ENCODE results near the gene OR2D2. TPM values are rescaled to one million over a fixed set of nuclear protein-coding genes. Genes with fewer than 3 reads are reported as not detected.

OR2D2 gene
- total RNA-seq, 2 experiments from 2014 or later = 1.4 to 3.2 TPM

- CTCF ChIA-PET (ENCODE audit: unreplicated experiment) = no interaction called here
- no peak overlapping the region for H3K4me2 ChIP-seq (ENCODE audit: low read length)
- no TSS peak for BruUV-seq (replicated peaks)
Measured at GRCh38 chr11:6844356-6844755, 47.9 kb downstream of the OR2D2 start.

GRCh38 chr11:6843670-6844069 lies 48.6 kb downstream of the OR2D2 start:
- Histone ChIP-seq H2AFZ (ENCODE audit: low read length) (no peak overlapping the region), H3K9me3 (ENCODE audit: low read length) (no peaks in the 10 kb centered on the region), H3K36me3 (ENCODE audit: insufficient read depth, low read length) (no peaks in the 10 kb centered on the region), H4K20me1 (ENCODE audit: insufficient read depth, low read length) (no peaks in the 10 kb centered on the region), H3K79me2 (ENCODE audit: insufficient read depth, low read depth, low read length) (no peaks in the 10 kb centered on the region), H3K9me2 (ENCODE audit: insufficient read depth, low read length) (peaks cover 5% of the 10 kb centered on the region; the same call in 1 of the 2 replicates), H3K4me3 (ENCODE audit: low read depth, low read length, poor library complexity, severe bottlenecking) (no peak overlapping the region), H3K27ac (ENCODE audit: low read depth, low read length, poor library complexity, severe bottlenecking) (no peak overlapping the region), H3K4me2 (ENCODE audit: low read length) (no peak overlapping the region), H3K4me1 (ENCODE audit: insufficient read depth, low read length, poor library complexity, severe bottlenecking) (no peaks in the 10 kb centered on the region)
- CTCF ChIA-PET (ENCODE audit: unreplicated experiment) = no interaction called here
- no TSS peak for BruUV-seq (replicated peaks)
- POLR2A ChIA-PET = interaction anchor here (0.7 to 1.1 kb wide), 2 partner anchors 20 to 362 kb away, joined by 4 read pairs; no protein-coding TSS in a partner anchor
- no peak for DNase-seq (ENCODE audit: low spot score)
- intact Hi-C loops (cut with micrococcal nuclease; ENCODE audit: unreplicated experiment) = no loop called here
- TF ChIP-seq CTCF (conservative IDR thresholded peaks at IDR 0.05; ENCODE audit: low read length) (no peak), EZH2phosphoT487 (IDR thresholded peaks at IDR 0.05; ENCODE audit: borderline replicate concordance, low read depth, low read length) (no peak)

More at GRCh38 chr11:6844356-6844755, 47.9 kb downstream of the OR2D2 start:
- peaks cover 5% of the 10 kb centered on the region; the same call in 1 of the 2 replicates for H3K9me2 ChIP-seq (ENCODE audit: insufficient read depth, low read length)
- intact Hi-C loops (cut with micrococcal nuclease; ENCODE audit: unreplicated experiment) = no loop called here
- no peaks in the 10 kb centered on the region for H3K9me3 ChIP-seq (ENCODE audit: low read length)
- H3K79me2 ChIP-seq (ENCODE audit: insufficient read depth, low read depth, low read length) = no peaks in the 10 kb centered on the region
- POLR2A ChIA-PET = no interaction called here
- H3K36me3 ChIP-seq (ENCODE audit: insufficient read depth, low read length) = no peaks in the 10 kb centered on the region
- H3K27ac ChIP-seq (ENCODE audit: low read depth, low read length, poor library complexity, severe bottlenecking) = no peak overlapping the region
- H3K4me3 ChIP-seq (ENCODE audit: low read depth, low read length, poor library complexity, severe bottlenecking) = no peak overlapping the region
- TF ChIP-seq EZH2phosphoT487 (IDR thresholded peaks at IDR 0.05; ENCODE audit: borderline replicate concordance, low read depth, low read length) (no peak), CTCF (conservative IDR thresholded peaks at IDR 0.05; ENCODE audit: low read length) (no peak)
- no peaks in the 10 kb centered on the region for H4K20me1 ChIP-seq (ENCODE audit: insufficient read depth, low read length)
- DNase-seq (ENCODE audit: low spot score) = no peak
- no peaks in the 10 kb centered on the region for H3K4me1 ChIP-seq (ENCODE audit: insufficient read depth, low read length, poor library complexity, severe bottlenecking)
- H2AFZ ChIP-seq (ENCODE audit: low read length) = no peak overlapping the region

GRCh38 chr11:6841694-6842093 lies 50.6 kb downstream of the OR2D2 start:
- Histone ChIP-seq H2AFZ (ENCODE audit: low read length) (no peak overlapping the region), H3K4me1 (ENCODE audit: insufficient read depth, low read length, poor library complexity, severe bottlenecking) (no peaks in the 10 kb centered on the region), H3K4me3 (ENCODE audit: low read depth, low read length, poor library complexity, severe bottlenecking) (no peak overlapping the region), H3K9me3 (ENCODE audit: low read length) (no peaks in the 10 kb centered on the region), H3K9me2 (ENCODE audit: insufficient read depth, low read length) (peaks cover 5% of the 10 kb centered on the region; the same call in 1 of the 2 replicates), H4K20me1 (ENCODE audit: insufficient read depth, low read length) (no peaks in the 10 kb centered on the region), H3K79me2 (ENCODE audit: insufficient read depth, low read depth, low read length) (no peaks in the 10 kb centered on the region), H3K27ac (ENCODE audit: low read depth, low read length, poor library complexity, severe bottlenecking) (no peak overlapping the region), H3K4me2 (ENCODE audit: low read length) (no peak overlapping the region), H3K36me3 (ENCODE audit: insufficient read depth, low read length) (no peaks in the 10 kb centered on the region)
- ChIA-PET POLR2A (no interaction called here), CTCF (ENCODE audit: unreplicated experiment) (no interaction called here)
- no peak for DNase-seq (ENCODE audit: low spot score)
- BruUV-seq (replicated peaks) = no TSS peak
- intact Hi-C loops (cut with micrococcal nuclease; ENCODE audit: unreplicated experiment) = no loop called here
- TF ChIP-seq CTCF (conservative IDR thresholded peaks at IDR 0.05; ENCODE audit: low read length) (no peak), EZH2phosphoT487 (IDR thresholded peaks at IDR 0.05; ENCODE audit: borderline replicate concordance, low read depth, low read length) (no peak)

Other genes with a start within 250 kb of the OR2D2 start
- gene DCHS1, start 236.7 kb downstream of the OR2D2 start, total RNA-seq (2014; rRNA removed; shearing (Covaris generic)) = 0.67 and 1.1 TPM in 2 replicates
- gene DCHS1, start 236.7 kb downstream of the OR2D2 start, total RNA-seq (2022) = 0.53 and 0.67 TPM in 2 replicates
- gene MRPL17, start 209.2 kb downstream of the OR2D2 start, total RNA-seq (2014; rRNA removed; shearing (Covaris generic)) = 46.8 and 59.7 TPM in 2 replicates
- gene MRPL17, start 209.2 kb downstream of the OR2D2 start, total RNA-seq (2022) = 43.0 and 44.0 TPM in 2 replicates
- gene OR2AG2, start 120.5 kb downstream of the OR2D2 start, total RNA-seq (2014; rRNA removed; shearing (Covaris generic)) = 0.82 and 2.5 TPM in 2 replicates
- gene OR2AG2, start 120.5 kb downstream of the OR2D2 start, total RNA-seq (2022) = 1.7 and 1.9 TPM in 2 replicates
- not detected in 2 replicates for gene OR2AG1, start 109.5 kb downstream of the OR2D2 start, total RNA-seq (2014; rRNA removed; shearing (Covaris generic))
- not detected in 2 replicates for gene OR2AG1, start 109.5 kb downstream of the OR2D2 start, total RNA-seq (2022)
- 0.95 and 2.2 TPM in 2 replicates for gene OR6A2, start 92.8 kb downstream of the OR2D2 start, total RNA-seq (2014; rRNA removed; shearing (Covaris generic))
- 2.2 and 2.4 TPM in 2 replicates for gene OR6A2, start 92.8 kb downstream of the OR2D2 start, total RNA-seq (2022)
- not detected in 2 replicates for gene OR10A5, start 46.8 kb downstream of the OR2D2 start, total RNA-seq (2014; rRNA removed; shearing (Covaris generic))
- gene OR10A5, start 46.8 kb downstream of the OR2D2 start, total RNA-seq (2022) = not detected in 2 replicates
- not detected in 2 replicates for gene OR10A2, start 29.4 kb downstream of the OR2D2 start, total RNA-seq (2014; rRNA removed; shearing (Covaris generic))
- not detected in 2 replicates for gene OR10A2, start 29.4 kb downstream of the OR2D2 start, total RNA-seq (2022)
- gene OR10A4, start 15.9 kb downstream of the OR2D2 start, total RNA-seq (2014; rRNA removed; shearing (Covaris generic)) = not detected in 2 replicates
- gene OR10A4, start 15.9 kb downstream of the OR2D2 start, total RNA-seq (2022) = not detected in 2 replicates
- gene OR2D3, start 28.5 kb upstream of the OR2D2 start, total RNA-seq (2014; rRNA removed; shearing (Covaris generic)) = not detected in 2 replicates
- gene OR2D3, start 28.5 kb upstream of the OR2D2 start, total RNA-seq (2022) = not detected in 2 replicates
- 59.8 and 67.2 TPM in 2 replicates for gene ZNF215, start 33.9 kb upstream of the OR2D2 start, total RNA-seq (2014; rRNA removed; shearing (Covaris generic))
- 61.0 and 63.0 TPM in 2 replicates for gene ZNF215, start 33.9 kb upstream of the OR2D2 start, total RNA-seq (2022)
- gene ZNF214, start 127.8 kb upstream of the OR2D2 start, total RNA-seq (2014; rRNA removed; shearing (Covaris generic)) = not detected in 2 replicates
- gene ZNF214, start 127.8 kb upstream of the OR2D2 start, total RNA-seq (2022) = not detected in 2 replicates
- gene NLRP14, start 128.0 kb upstream of the OR2D2 start, total RNA-seq (2014; rRNA removed; shearing (Covaris generic)) = 3.8 and 6.4 TPM in 2 replicates
- gene NLRP14, start 128.0 kb upstream of the OR2D2 start, total RNA-seq (2022) = 6.2 and 6.4 TPM in 2 replicates
- gene RBMXL2, start 196.5 kb upstream of the OR2D2 start, total RNA-seq (2014; rRNA removed; shearing (Covaris generic)) = 2.3 TPM in 2 replicates
- 2.7 and 2.9 TPM in 2 replicates for gene RBMXL2, start 196.5 kb upstream of the OR2D2 start, total RNA-seq (2022)

All from OCI-LY7 (cell line).